NCI-H345 treated with DMSO at 0.1 percent for 48 hours (cell line): ENCODE results near the gene POU5F1.
A peak's percentile ranks its signal among the peaks of the same experiment; 100 is the strongest.
"Not testable (repeated sequence)": the region's sequence is repeated elsewhere in the genome, so short reads cannot be mapped to it uniquely, and the experiment has no call there.

Experiments
- DNase-seq: peaks from one replicate; lab custom pipeline; 2025; ENCODE audit not compliant: unreplicated experiment; lab: John Stamatoyannopoulos, UW

POU5F1 gene

GRCh38 chr6:31170600-31170881 lies at the start of gene POU5F1:
Gene POU5F1, minus strand, starts transcription at chr6:31170682. Its CDS starts 62 bp downstream, at chr6:31170620.
- no peak for DNase-seq

GRCh38 chr6:31216208-31216898 lies 45.9 kb upstream of the POU5F1 start:
- no peak for DNase-seq

GRCh38 chr6:31215216-31215615 lies 44.7 kb upstream of the POU5F1 start:
- not testable (repeated sequence) for DNase-seq

- DNase-seq = no peak
These were observed 44.0 kb upstream of the POU5F1 start for GRCh38 chr6:31214516-31214915.

- no peak for DNase-seq
These were observed 40.5 kb upstream of the POU5F1 start for GRCh38 chr6:31210741-31211532.

- DNase-seq = no peak
These were observed 39.6 kb upstream of the POU5F1 start for GRCh38 chr6:31210123-31210522.

- no peak for DNase-seq
These were observed 38.7 kb upstream of the POU5F1 start for GRCh38 chr6:31209137-31209536.

GRCh38 chr6:31208506-31208905 lies 38.0 kb upstream of the POU5F1 start:
- DNase-seq = no peak

- DNase-seq = no peak
These were observed 35.2 kb upstream of the POU5F1 start for GRCh38 chr6:31205638-31206037.

- no peak for DNase-seq
These were observed 34.3 kb upstream of the POU5F1 start for GRCh38 chr6:31204751-31205145.

- DNase-seq = peak; percentile 63
These were observed 33.0 kb upstream of the POU5F1 start for GRCh38 chr6:31203345-31203979.

- DNase-seq = no peak
These were observed 32.0 kb upstream of the POU5F1 start for GRCh38 chr6:31202259-31203166.

- DNase-seq = not testable (repeated sequence)
These were observed 28.6 kb upstream of the POU5F1 start for GRCh38 chr6:31199105-31199452.

- peak; percentile 68 for DNase-seq
These were observed 27.2 kb upstream of the POU5F1 start for GRCh38 chr6:31197559-31198305.

- DNase-seq = not testable (repeated sequence)
These were observed 26.0 kb upstream of the POU5F1 start for GRCh38 chr6:31196251-31197022.

- DNase-seq = not testable (repeated sequence)
These were observed 25.0 kb upstream of the POU5F1 start for GRCh38 chr6:31195308-31195979.

- no peak for DNase-seq
These were observed 23.8 kb upstream of the POU5F1 start for GRCh38 chr6:31194061-31194834.

GRCh38 chr6:31193206-31193605 lies 22.7 kb upstream of the POU5F1 start:
- no peak for DNase-seq
